ENCODE measurements around the gene SKIDA1. TPM values are rescaled to one million over a fixed set of nuclear protein-coding genes. Genes with fewer than 3 reads are reported as not detected.
"Not testable (repeated sequence)": the region's sequence is repeated elsewhere in the genome, so short reads cannot be mapped to it uniquely, and the experiment has no call there.

The SKIDA1 gene
- 1 to 10 TPM; 6.6 to 6.9 TPM for total RNA-seq
- 4.7 TPM for polyA plus RNA-seq (ENCODE audit: insufficient read depth, low read depth, low replicate concordance)
- long read RNA-seq, donor 1, result 0 reads
- long read RNA-seq, donor 2, result 0 reads

DNA sequence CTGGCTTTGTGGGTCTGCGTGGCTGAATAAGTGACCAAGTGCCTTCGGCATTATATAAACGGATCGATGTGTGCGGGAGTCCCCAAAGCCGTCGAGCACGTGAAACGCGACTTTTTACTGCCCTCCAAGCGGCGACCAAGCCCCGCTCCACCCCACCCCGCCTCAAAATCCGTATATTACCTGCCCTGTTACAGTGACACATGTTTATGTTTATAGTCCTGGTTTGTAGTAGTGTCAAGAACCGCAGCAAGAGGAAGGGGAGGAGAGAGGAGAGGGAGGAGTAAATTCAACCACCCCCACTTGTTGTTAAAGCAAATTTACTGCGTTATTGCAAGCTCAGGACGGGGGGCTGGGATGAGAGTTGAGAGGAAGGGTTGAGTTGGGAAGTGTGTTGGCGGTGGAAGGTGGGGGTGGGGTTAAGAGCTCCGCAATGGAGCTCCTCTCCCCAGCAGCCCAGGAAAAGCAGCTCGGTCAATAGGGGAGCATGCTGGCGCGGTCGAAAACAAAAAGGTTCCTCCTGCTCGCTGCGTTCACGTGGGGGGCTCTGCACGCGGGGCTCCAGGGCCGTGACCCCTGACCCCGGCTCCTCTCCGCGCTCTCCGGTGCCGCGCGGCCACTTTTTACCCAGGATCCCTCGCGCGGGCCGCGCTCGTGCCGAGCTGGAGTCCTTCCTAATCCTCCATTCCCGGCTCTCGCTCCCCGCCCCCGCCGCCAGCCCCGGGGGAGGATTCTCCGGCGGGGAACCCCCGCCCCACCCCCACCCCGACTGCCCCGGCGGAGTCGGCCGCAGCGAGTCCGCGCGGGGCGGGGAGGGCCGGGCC, at the start of gene SKIDA1:
Gene SKIDA1 (minus strand): TSS at position 316 of the 821 bp plus-strand sequence. CDS start 7,860 bp downstream, outside the sequence.
- no peaks in the 10 kb centered on the region for H3K27me3 ChIP-seq
- H3K4me1 ChIP-seq, result peaks cover 15% of the 10 kb centered on the region
- H3K9me3 ChIP-seq, result no peaks in the 10 kb centered on the region
- H3K27ac ChIP-seq, result peak within 1 kb of the TSS; percentile 99 to 100
- H3K4me3 ChIP-seq, result peak within 1 kb of the TSS; percentile 76 to 82
- DNase-seq, result peak; percentile 88
- TF ChIP-seq, protein P1, sequence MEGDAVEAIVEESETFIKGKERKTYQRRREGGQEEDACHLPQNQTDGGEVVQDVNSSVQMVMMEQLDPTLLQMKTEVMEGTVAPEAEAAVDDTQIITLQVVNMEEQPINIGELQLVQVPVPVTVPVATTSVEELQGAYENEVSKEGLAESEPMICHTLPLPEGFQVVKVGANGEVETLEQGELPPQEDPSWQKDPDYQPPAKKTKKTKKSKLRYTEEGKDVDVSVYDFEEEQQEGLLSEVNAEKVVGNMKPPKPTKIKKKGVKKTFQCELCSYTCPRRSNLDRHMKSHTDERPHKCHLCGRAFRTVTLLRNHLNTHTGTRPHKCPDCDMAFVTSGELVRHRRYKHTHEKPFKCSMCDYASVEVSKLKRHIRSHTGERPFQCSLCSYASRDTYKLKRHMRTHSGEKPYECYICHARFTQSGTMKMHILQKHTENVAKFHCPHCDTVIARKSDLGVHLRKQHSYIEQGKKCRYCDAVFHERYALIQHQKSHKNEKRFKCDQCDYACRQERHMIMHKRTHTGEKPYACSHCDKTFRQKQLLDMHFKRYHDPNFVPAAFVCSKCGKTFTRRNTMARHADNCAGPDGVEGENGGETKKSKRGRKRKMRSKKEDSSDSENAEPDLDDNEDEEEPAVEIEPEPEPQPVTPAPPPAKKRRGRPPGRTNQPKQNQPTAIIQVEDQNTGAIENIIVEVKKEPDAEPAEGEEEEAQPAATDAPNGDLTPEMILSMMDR (IDR thresholded peaks at IDR 0.05), result no peak
- H3K36me3 ChIP-seq (ENCODE audit: low read depth, missing control alignments), result no peaks in the 10 kb centered on the region
- intact Hi-C loops (cut with DNase I; ENCODE audit: low total_unique reads), result no loop called here
- WGBS, 2 donors, result 0% methylated on average over 24 to 44 of the region's 64 CpGs

DNA sequence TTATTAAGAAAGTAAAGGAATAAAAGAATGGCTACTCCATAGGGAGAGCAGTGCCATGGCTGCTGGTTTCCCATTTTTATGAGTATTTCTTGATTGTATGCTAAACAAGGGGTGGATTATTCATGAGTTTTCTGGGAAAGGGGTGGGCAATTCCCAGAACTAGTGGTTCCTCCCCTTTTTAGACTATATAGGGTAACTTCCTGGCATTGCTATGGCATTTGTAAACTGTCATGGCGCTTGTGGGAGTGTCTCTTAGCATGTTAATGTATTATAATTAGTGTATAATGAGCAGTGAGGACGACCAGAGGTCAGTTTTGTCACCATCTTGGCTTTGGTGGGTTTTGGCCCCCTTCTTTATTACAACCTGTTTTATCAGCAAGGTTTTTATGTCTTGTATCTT, 49.0 kb upstream of the SKIDA1 start:
- not testable (repeated sequence) for H3K9me3 ChIP-seq
- 90 to 96% methylated on average over 2 of the region's 2 CpGs for WGBS, 2 donors

DNA sequence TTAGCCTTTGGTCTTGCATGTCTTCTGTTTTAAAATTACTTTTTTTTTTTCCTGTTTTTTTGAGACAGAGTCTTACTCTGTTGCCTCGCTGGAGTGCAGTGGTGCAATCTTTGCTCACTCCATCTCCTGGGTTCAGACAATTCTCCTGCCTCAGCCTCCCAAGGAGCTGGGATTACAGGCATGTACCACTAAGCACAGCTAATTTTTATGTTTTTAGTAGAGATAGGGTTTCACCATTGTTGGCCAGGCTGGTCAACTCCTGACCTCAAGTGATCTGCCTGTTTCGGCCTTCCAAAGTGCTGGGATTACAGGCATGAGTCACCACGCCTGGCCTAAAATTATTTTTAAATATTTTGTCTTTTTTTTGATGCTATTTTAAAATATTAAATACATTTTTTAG, 47.1 kb upstream of the SKIDA1 start:
- TF ChIP-seq, protein P1 (IDR thresholded peaks at IDR 0.05), result no peak
- no peak for TF ChIP-seq POLR2A (IDR thresholded peaks at IDR 0.05)
- H3K4me1 ChIP-seq, result no peaks in the 10 kb centered on the region
- peak overlapping the region in 1 of 2 donors; percentile 12 for H3K27ac ChIP-seq

More for the DNA sequence above, 49.0 kb upstream of the SKIDA1 start:
- intact Hi-C loops (cut with DNase I; ENCODE audit: low total_unique reads); H3K4me1 ChIP-seq; H3K27me3 ChIP-seq; H3K36me3 ChIP-seq (ENCODE audit: low read depth, missing control alignments); DNase-seq; H3K27ac ChIP-seq; H3K4me3 ChIP-seq: not testable (repeated sequence)

DNA sequence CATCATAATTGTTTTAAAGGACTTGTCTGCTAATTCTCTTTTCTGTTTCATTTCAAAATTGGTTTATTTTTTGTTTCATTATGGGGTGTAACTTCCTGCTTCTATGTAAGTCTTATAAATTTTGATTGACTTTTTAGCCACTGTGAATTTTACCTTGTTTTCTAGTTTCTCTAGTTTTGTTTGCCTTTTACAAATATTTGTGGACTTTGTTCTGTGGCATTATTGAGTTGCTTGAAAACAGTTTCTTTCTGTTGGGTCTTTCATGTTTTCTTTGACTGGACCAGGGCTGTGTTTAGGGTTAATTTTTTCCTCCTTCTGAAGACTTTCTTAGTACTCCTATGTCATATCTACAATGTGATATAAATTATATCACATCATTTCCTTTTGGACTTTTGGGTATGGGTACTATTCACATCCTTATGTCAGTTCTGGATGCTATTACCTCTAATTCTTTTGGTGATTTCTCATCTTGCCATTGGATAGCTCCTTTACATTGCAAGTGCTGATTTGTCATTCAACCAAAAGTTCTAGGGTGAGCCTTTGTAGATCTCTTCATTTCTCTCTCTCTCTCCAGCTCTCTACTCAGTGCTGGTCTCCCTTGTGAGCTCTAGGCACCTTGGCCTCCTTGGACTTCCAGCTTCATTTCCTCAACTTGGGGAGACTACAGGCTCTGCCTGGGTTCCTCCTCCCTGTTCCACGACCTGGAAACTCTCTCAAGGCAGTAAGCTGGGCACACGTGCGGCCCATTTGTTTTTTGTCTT, 45.5 kb upstream of the SKIDA1 start:
- H3K36me3 ChIP-seq (ENCODE audit: low read depth, missing control alignments), result no peaks in the 10 kb centered on the region
- H3K4me1 ChIP-seq, result no peaks in the 10 kb centered on the region
- no peak for DNase-seq
- intact Hi-C loops (cut with DNase I; ENCODE audit: low total_unique reads), result no loop called here
- WGBS, 2 donors, result 84% methylated on average over 3 of the region's 3 CpGs
- H3K9me3 ChIP-seq, result no peaks in the 10 kb centered on the region
- no peaks in the 10 kb centered on the region for H3K27me3 ChIP-seq
- no peak overlapping the region for H3K27ac ChIP-seq
- H3K4me3 ChIP-seq, result no peak overlapping the region
- TF ChIP-seq POLR2A (IDR thresholded peaks at IDR 0.05), result no peak
- TF ChIP-seq, protein P1 (IDR thresholded peaks at IDR 0.05), result no peak

More for the DNA sequence above, 47.1 kb upstream of the SKIDA1 start:
- no peaks in the 10 kb centered on the region for H3K27me3 ChIP-seq
- no peaks in the 10 kb centered on the region for H3K36me3 ChIP-seq (ENCODE audit: low read depth, missing control alignments)
- intact Hi-C loops (cut with DNase I; ENCODE audit: low total_unique reads), result no loop called here
- DNase-seq, result peak; percentile 39
- no peaks in the 10 kb centered on the region for H3K9me3 ChIP-seq
- H3K4me3 ChIP-seq, result no peak overlapping the region
- 49 to 50% methylated on average over 3 of the region's 3 CpGs for WGBS, 2 donors

DNA sequence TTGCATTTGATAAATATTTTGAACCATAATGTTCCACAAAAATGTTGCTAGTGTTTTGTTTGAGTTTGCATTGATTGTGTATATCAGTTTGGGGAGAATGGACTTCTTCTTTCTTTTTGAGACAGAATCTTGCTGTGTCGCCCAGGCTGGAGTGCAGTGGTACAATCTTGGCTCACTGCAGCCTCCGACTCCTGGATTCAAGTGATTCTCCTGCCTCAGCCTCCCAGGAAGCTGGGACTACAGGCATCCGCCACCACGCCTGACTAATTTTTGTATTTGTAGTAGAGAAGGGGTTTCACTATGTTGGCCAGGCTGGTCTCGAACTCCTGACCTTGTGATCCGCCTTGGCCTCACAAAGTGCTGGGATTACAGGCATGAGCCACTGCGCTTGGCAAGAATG, 33.5 kb upstream of the SKIDA1 start:
- H3K27me3 ChIP-seq; H3K27ac ChIP-seq; H3K4me3 ChIP-seq; H3K36me3 ChIP-seq (ENCODE audit: low read depth, missing control alignments); H3K9me3 ChIP-seq; DNase-seq; H3K4me1 ChIP-seq; intact Hi-C loops (cut with DNase I; ENCODE audit: low total_unique reads): not testable (repeated sequence)
- 90 to 91% methylated on average over 7 of the region's 7 CpGs for WGBS, 2 donors
